CD4-positive, alpha-beta T cell treated with Interferon alpha-2 for 1 hour (primary cell): ENCODE measurements around the gene NIT2.
"Not testable (repeated sequence)": the region's sequence is repeated elsewhere in the genome, so short reads cannot be mapped to it uniquely, and the experiment has no call there.

Source experiments
- DNase-seq, 2 donors: peaks; one replicate each; pipeline ENCODE4 v3.0.0-alpha.2; 2020 to 2022

The NIT2 gene

GRCh38 chr3:100334488-100335351 lies at the start of gene NIT2:
TSS of gene NIT2 (plus strand) at chr3:100334757. CDS start at chr3:100334792, 35 bp downstream.
- DNase-seq = peak; percentile 74 to 82

DNA sequence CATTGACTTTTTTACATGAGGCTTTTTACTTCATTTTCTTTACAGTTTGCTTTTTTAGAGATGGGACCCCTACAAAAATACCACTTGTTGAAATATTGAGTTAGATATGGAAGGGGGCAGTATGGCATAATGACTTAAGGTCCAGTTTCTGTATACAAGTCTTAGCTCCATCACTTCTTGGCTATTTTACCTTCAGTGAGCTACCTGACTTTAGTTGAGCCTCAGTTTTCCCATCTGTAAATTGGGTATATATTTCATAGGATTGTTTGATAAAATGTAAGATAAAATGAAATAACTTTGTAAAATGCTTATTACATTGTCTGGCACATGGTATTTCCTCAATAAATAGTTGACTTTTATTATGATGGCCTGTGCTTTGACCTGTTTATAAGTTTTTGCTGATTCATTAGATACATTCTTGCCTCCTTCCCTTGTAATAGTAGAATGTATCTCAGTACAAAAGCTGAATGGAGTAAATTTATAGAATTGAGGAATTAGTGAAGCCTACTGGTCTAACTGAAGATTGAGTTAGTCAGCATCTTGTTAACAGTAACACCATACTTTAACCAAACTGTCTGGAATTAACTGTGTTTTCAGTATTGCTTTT lies 46.2 kb upstream of the NIT2 start:
- no peak for DNase-seq

- DNase-seq = no peak
Observed at GRCh38 chr3:100289339-100289738, 45.2 kb upstream of the NIT2 start.

DNA sequence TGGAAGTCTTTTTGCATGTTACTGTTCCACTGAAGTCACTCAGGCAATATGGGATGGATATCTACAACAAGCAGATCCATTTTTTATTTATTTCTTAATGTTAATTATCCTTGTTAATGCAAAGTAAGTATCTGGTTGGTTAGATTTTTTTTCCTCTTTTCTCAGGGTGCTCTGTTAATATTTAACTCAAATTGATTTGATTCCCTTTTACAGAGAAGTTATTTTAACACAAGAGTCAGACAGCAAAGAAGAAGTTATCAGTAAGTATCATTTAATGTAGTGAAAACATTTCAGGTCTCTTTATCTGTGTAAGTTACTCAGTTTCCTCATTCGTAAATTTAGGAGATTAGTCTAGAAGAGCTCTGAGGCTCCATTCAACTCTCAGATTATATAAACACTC lies 39.5 kb upstream of the NIT2 start:
- DNase-seq = no peak

GRCh38 chr3:100297784-100298183 lies 36.8 kb upstream of the NIT2 start:
- no peak for DNase-seq

DNA sequence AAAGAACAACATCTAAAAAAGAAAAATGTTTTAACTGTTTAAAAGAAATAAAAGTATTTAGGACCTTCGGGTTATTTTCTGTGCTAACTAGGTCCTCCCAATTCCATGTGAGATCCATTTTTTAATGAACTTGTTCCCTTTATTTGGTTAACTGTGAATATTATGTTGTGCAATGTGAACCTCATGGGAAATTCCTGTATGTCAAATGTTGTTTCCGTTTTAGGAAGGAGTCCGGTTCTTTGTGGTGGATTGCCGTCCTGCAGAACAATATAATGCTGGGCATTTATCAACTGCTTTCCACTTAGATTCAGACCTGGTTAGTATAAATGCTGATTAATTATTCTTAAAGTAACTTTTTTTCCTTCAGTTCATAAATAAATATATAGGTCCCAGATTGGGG lies 35.5 kb upstream of the NIT2 start:
- DNase-seq = no peak

DNA sequence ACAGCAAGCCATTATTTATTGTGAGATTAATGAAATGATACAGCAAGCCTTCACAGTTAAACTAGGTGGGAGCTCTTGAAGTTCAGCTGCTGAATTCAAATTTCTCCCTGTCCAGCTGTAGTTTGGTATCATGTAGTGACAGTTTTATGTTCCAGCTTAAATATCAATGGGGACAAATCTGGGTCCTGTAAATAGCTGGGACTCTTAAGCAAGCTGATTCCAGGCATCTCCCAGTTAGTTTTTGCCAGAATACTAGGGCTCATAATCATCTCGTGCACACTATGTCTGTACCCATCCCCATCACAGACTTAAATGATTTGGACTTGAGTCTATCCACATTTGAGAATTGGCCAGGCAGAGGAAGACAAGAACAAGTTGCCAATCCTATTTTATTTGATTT lies 27.9 kb upstream of the NIT2 start:
- no peak for DNase-seq

DNA sequence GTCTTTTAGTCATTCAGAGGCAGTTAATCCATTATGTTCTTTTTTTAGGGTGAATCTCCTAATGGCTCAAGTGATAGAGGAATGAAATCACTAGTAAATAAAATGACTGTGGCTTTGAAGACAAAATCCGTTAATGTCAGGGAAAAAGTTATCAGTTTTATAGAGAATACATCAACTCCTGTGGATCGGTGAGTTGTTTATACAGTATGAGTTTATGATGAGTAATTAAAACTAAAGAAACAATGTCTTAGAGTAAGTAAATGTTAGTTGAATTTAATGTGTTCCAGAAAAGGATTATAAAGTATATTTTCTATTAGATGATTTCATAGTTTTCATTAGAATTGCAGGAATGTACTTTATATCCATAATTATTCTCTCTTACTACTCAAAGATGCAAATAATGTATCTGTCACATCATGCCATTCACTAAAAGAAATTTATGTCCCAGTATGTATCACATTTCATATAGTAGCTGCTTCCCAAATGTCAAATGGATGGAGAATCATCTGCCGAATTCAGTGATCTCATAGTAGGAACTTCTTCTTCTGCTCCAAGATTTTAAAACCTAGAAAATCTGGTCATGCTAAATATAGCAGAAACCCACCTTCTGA lies 24.1 kb upstream of the NIT2 start:
- DNase-seq = no peak

GRCh38 chr3:100311011-100311410 lies 23.5 kb upstream of the NIT2 start:
- DNase-seq = no peak

- peak; percentile 28 to 73 for DNase-seq
Observed at GRCh38 chr3:100316641-100317069, 17.9 kb upstream of the NIT2 start.

- peak in 1 of 2 donors; percentile 31 for DNase-seq
Observed at GRCh38 chr3:100317912-100318311, 16.6 kb upstream of the NIT2 start.

GRCh38 chr3:100319951-100320350 lies 14.6 kb upstream of the NIT2 start:
- no peak for DNase-seq

GRCh38 chr3:100324044-100324443 lies 10.5 kb upstream of the NIT2 start:
- no peak for DNase-seq

DNA sequence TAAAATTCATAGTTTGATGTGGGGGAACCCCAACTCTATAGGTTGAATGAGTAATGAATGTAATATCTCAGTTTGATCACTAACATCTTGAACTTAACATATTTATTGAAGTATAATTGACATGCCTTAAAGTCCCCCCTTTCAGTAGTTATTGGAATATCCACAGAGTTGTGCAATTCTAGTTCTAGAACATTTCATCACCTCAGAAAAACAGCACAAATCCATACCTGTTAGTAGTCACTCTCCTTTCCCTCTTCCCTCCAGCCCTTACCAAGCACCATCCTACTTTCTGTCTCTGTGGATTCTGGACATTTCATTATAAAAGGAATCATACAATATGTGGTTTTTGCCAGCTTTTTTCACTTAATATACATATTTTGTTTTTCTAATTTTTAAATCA lies 8.7 kb upstream of the NIT2 start:
- no peak for DNase-seq

DNA sequence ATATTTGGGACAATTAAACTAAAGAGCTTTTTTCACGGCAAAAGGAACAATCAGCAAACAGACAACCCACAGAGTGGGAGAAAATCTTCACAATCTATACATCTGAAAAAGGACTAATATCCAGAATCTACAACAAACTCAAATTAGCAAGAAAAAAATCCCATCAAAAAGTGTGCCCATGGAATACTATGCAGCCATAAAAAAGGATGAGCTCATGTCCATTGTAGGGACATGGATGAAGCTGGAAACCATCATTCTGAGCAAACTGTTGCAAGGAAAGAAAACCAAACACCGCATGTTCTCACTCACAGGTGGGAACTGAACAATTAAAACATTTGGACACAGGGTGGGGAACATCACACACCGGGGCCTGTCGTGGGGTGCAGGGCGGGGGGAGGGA lies 7.2 kb upstream of the NIT2 start:
- not testable (repeated sequence) for DNase-seq

GRCh38 chr3:100329800-100330489 lies 4.6 kb upstream of the NIT2 start:
- DNase-seq = no peak

GRCh38 chr3:100330651-100331050 lies 3.9 kb upstream of the NIT2 start:
- DNase-seq = no peak

DNA sequence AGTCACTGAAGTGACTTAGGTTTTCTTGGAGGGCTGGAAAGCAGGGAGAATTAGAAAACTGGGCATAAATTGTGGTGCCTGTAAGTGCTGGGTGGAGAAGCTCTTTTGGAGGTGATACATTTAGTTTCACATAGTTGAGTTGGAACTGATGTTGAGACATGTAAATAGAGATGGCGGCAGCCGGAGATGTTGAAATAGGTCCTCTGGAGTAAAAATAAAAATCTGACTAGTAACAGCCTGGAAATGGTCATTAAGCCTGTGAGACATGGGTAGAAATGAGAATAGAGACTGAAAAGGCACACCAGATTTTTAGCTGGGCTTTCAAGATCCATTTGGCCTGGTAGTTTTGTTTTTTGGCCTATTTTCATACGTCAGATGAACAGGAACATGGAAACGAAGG lies 2.9 kb upstream of the NIT2 start:
- DNase-seq = no peak

- no peak for DNase-seq
Observed at GRCh38 chr3:100333051-100333450, 1.5 kb upstream of the NIT2 start.

- DNase-seq = no peak
Observed at GRCh38 chr3:100333970-100334487, 528 bp upstream of the NIT2 start.

DNA sequence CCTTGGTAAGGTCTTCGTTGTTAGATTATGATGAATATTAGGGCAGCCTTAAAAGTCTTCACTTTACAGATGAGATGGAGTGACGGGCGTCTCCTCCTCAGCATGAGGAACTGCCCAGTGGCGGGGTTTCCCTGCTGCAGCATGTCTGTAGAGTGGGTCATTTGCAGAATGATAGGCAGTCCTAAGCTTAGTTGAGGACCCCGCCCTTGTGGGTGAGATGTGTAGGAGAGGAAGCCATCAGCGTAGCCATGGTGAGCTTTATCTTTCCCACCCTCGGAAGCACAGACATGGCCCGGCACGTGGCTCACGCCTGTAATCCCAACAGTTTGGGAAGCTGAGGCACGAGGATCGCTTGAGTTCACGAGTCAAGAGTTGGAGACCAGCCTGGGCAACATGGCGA lies 877 bp downstream of the NIT2 start:
- peak; percentile 28 to 30 for DNase-seq

- DNase-seq = not testable (repeated sequence)
Observed at GRCh38 chr3:100336229-100336628, 1.7 kb downstream of the NIT2 start.

- DNase-seq = no peak
Observed at GRCh38 chr3:100338911-100339310, 4.4 kb downstream of the NIT2 start.
